Glutamatergic neuron (in vitro differentiated cells): ENCODE measurements around the gene HDDC3. TPM values are rescaled to one million over a fixed set of nuclear protein-coding genes. Genes with fewer than 3 reads are reported as not detected.

ENCODE experiments used
- DNase-seq: peaks from one replicate; pipeline ENCODE4 v3.0.0; 2022
- H3K27ac Mint-ChIP-seq: one replicate; pipeline ENCODE4 v1.8.0; 2020; ENCODE audit warnings: mild to moderate bottlenecking, mixed read lengths, inconsistent platforms; ENCODE audit not compliant: unreplicated experiment
- H3K27me3 Mint-ChIP-seq: one replicate; pipeline ENCODE4 v1.8.0; 2020; ENCODE audit warnings: mild to moderate bottlenecking, moderate library complexity, mixed read lengths, inconsistent platforms; ENCODE audit not compliant: unreplicated experiment
- H3K36me3 Mint-ChIP-seq: one replicate; pipeline ENCODE4 v1.8.0; 2020; ENCODE audit warnings: mild to moderate bottlenecking, mixed read lengths, inconsistent platforms; ENCODE audit not compliant: unreplicated experiment
- H3K4me1 Mint-ChIP-seq: one replicate; pipeline ENCODE4 v1.8.0; 2020; ENCODE audit warnings: mild to moderate bottlenecking, low read depth, mixed read lengths, inconsistent platforms; ENCODE audit not compliant: unreplicated experiment
- H3K4me3 Mint-ChIP-seq: one replicate; pipeline ENCODE4 v1.8.0; 2020; ENCODE audit warnings: mild to moderate bottlenecking, mixed read lengths, inconsistent platforms; ENCODE audit not compliant: unreplicated experiment
- H3K9me3 Mint-ChIP-seq: one replicate; pipeline ENCODE4 v1.8.0; 2020; ENCODE audit warnings: mild to moderate bottlenecking, moderate library complexity, mixed read lengths, inconsistent platforms; ENCODE audit not compliant: unreplicated experiment
- total RNA-seq: library from RNA; stranded (reverse); fragmentation: NEBNext Ultra II Directional; extraction: Animal tissue kit (Norgen Biotek cat#: 25700); gene quantifications from one replicate; pipeline ENCODE4 v1.2.1, GENCODE V29; 2021; ENCODE audit not compliant: unreplicated experiment
- TF ChIP-seq, protein P1 (sequence below): fragments of 200-600 bp; sonication (generic); IDR thresholded peaks from one replicate; pipeline ENCODE4 v1.5.0; 2021; ENCODE audit not compliant: partially characterized antibody, unreplicated experiment

HDDC3 gene
- total RNA-seq, 1 donor from 2014 or later: 10.7 TPM

DNA sequence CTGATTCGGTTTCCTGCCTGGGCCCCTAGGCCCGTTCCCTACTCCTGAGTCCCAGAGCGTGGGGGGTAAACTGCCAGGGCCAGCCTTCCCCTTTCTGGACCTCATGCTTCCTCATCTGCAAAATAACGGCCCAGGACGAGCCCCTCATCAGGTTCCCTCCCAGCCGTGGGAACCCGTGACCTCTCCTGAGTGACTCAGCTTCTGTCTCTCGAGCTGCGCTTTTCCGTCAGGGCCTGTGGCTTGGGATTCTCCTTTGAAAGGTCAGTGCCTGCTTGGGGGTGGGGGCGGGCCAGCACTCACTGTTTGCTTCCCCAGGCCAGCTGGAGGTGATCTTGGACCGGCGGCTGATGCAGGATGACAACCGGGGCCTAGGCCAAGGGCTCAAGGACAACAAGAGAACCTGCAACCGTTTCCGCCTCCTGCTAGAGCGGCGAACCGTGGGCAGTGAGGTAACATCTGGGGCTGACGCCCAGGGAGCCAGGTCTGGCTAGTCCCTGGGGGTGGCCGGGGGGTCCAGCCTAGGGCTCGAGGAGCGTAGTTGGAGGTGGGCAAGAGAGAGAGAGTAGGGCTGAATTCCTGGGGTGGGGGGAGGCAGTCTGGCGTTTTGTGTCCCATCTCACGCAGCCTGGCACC is 16.4 kb downstream of the HDDC3 start:
- Mint-ChIP-seq H3K27me3 (peaks cover 7% of the 10 kb centered on the region), H3K9me3 (peaks cover 16% of the 10 kb centered on the region), H3K27ac (peak overlapping the region; percentile 89), H3K4me3 (peak overlapping the region; percentile 53), H3K36me3 (peaks cover 5% of the 10 kb centered on the region), H3K4me1 (peaks cover 27% of the 10 kb centered on the region)
- no peak for DNase-seq
- TF ChIP-seq, protein P1, sequence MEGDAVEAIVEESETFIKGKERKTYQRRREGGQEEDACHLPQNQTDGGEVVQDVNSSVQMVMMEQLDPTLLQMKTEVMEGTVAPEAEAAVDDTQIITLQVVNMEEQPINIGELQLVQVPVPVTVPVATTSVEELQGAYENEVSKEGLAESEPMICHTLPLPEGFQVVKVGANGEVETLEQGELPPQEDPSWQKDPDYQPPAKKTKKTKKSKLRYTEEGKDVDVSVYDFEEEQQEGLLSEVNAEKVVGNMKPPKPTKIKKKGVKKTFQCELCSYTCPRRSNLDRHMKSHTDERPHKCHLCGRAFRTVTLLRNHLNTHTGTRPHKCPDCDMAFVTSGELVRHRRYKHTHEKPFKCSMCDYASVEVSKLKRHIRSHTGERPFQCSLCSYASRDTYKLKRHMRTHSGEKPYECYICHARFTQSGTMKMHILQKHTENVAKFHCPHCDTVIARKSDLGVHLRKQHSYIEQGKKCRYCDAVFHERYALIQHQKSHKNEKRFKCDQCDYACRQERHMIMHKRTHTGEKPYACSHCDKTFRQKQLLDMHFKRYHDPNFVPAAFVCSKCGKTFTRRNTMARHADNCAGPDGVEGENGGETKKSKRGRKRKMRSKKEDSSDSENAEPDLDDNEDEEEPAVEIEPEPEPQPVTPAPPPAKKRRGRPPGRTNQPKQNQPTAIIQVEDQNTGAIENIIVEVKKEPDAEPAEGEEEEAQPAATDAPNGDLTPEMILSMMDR: no peak

DNA sequence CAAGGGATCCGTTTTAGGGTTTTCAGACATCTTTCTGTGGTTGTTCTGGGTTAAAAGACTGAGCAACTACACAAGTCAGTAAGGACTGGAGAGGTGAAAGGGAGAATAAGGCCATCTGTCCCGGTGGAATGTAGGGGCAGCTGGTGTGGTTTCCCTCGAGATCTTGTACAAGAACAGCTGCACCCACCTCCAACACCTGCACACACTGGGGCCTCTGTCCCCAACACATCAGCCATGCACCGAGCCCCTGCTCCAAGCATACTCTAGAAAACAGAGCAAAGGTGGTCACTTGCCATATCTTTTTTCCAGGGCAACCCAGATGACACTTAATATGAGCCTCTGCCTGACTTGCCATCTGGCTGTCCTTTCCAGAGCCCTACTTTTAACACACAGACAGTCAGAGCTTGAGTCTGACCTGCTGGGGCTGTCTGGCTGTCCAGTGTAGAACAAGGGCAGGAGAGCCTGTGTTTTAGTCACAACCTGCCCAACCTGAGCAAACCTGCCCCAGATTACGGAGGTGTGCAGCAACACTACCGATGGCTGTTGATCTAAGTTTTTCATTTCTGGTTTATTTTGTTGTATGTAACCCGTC is 17.0 kb downstream of the HDDC3 start:
- Mint-ChIP-seq H3K27me3 (peaks cover 7% of the 10 kb centered on the region), H3K4me3 (peak overlapping the region; percentile 53), H3K4me1 (peaks cover 27% of the 10 kb centered on the region), H3K36me3 (peaks cover 5% of the 10 kb centered on the region), H3K9me3 (peaks cover 16% of the 10 kb centered on the region), H3K27ac (peak overlapping the region; percentile 89)
- TF ChIP-seq, protein P1: no peak
- DNase-seq: peak; percentile 44

DNA sequence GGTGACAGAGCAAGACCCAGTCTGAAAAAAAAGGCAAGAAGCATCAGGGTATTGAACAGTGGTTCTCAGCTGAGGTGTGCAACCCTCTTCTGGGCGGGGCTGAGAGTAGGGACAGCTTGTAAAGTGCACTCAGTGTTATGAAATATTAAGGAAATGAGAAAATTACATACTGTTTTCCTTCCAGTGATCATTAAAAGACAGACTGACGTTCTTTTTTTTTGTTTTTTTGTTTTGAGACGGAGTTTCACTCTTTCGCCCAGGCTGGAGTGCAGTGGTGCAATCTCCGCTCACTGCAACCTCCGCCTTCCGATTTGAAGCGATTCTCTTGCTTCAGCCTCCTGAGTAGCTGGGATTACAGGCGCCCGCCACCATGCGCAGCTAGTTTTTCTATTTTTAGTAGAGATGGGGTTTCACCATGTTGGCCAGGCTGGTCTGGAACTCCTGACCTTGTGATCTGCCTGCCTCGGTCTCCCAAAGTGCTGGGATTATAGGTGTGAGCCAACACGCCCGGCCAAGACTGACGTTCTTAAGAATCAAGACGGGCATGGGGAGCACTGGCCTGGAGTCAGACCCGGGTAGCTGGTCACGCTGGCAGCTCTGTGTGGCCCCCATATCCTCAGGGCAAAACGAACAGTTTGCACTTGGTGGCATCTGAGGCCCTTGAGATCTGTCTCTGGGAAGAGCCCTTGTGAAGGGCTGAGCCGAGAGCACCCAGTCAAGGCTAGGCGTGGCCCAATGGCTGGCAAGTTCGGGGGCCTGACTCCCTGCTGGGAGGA is 17.9 kb downstream of the HDDC3 start:
- Mint-ChIP-seq H3K27me3 (peaks cover 3% of the 10 kb centered on the region), H3K4me3 (peak overlapping the region; percentile 53), H3K27ac (peak overlapping the region; percentile 89), H3K9me3 (peaks cover 13% of the 10 kb centered on the region), H3K36me3 (peaks cover 5% of the 10 kb centered on the region), H3K4me1 (peaks cover 27% of the 10 kb centered on the region)
- TF ChIP-seq, protein P1: no peak
- no peak for DNase-seq

DNA sequence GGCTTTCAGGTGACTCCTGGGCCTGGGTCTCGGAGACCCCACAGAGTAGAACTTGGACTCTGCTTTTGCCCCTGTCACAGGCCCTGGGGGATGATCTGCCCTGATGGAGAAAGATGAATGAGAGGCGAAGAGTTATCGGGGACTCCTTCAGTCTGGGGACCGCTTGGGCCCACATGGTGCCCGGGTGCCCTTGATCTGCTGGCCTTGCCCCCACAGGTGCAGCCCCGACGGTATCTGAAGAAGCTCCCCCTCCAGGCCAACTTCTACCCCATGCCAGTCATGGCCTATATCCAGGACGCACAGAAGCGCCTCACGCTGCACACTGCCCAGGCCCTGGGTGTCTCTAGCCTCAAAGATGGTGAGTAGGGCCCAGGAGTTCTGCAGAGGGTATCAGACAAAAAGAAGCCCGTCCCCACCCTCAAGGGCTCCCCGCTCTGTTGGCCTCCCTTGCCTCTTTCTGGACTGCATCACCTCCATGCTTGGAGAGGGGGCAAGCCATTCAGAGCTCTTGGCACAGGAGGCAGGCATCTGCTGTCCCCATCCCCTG is 18.9 kb downstream of the HDDC3 start:
- H3K9me3 Mint-ChIP-seq: peaks cover 13% of the 10 kb centered on the region
- TF ChIP-seq, protein P1: no peak
- H3K4me1 Mint-ChIP-seq: peaks cover 27% of the 10 kb centered on the region
- peak overlapping the region; percentile 75 for H3K27ac Mint-ChIP-seq
- DNase-seq: no peak
- H3K27me3 Mint-ChIP-seq: peaks cover 3% of the 10 kb centered on the region
- H3K36me3 Mint-ChIP-seq: peaks cover 4% of the 10 kb centered on the region
- H3K4me3 Mint-ChIP-seq: no peak overlapping the region
